Measurements from ENCODE around the gene ZBTB21.

GRCh38 chr21:42013931-42014330, 3.8 kb upstream of the ZBTB21 start:
- TF ChIP-seq CTCF (IDR thresholded peaks at IDR 0.05; ENCODE audit: control extremely low read depth in 1 of 3, insufficient read depth in 1 of 3, low read depth in 1 of 3, low read length in 3 of 3): no peak
- TF ChIP-seq GABPA (IDR thresholded peaks at IDR 0.05; ENCODE audit: borderline replicate concordance, insufficient read depth, low read length): no peak
- TF ChIP-seq ATF3 (IDR thresholded peaks at IDR 0.05; ENCODE audit: insufficient read depth, low read depth, low read length): no peak
- no peak for TF ChIP-seq RAD21 (IDR thresholded peaks at IDR 0.05 in 1 of 2, conservative IDR thresholded peaks at IDR 0.05 in 1 of 2; ENCODE audit: low read depth in 2 of 2, low read length in 2 of 2)
- TF ChIP-seq POLR2A (IDR thresholded peaks at IDR 0.05; ENCODE audit: control extremely low read depth in 1 of 2, low read depth in 2 of 2, low read length in 2 of 2): no peak
- TF ChIP-seq EP300 (IDR thresholded peaks at IDR 0.05; ENCODE audit: borderline replicate concordance in 1 of 2, low read depth in 2 of 2, low read length in 2 of 2): no peak
- TF ChIP-seq EZH2 (IDR thresholded peaks at IDR 0.05; ENCODE audit: low read depth, low read length, severe bottlenecking): no peak
